ENCODE results near the gene POLR1B.

POLR1B gene

DNA sequence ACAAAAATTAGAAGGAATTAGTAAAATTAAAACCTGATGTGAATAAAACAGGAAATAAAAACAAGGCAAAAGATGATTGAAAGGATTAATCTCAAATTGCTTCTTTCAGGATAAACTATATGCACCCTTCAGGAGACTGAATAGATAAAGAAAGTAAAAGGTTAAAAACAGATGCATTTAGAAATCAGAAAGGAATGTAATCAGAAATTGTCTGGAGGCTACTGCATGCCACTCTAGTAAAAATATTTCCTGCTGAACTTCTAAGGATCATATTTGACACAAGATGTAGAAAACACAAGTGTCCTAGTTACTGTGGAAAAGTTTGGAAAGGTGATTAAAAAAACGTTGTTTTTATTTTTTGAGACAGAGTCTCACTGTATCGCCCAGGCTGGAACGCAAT, 58.4 kb downstream of the POLR1B start:
- no peak overlapping the region for H3K4me3 ChIP-seq (ENCODE audit: low read depth, low read length)
- no peak for DNase-seq (ENCODE audit: low read depth)
- TF ChIP-seq, protein P1, sequence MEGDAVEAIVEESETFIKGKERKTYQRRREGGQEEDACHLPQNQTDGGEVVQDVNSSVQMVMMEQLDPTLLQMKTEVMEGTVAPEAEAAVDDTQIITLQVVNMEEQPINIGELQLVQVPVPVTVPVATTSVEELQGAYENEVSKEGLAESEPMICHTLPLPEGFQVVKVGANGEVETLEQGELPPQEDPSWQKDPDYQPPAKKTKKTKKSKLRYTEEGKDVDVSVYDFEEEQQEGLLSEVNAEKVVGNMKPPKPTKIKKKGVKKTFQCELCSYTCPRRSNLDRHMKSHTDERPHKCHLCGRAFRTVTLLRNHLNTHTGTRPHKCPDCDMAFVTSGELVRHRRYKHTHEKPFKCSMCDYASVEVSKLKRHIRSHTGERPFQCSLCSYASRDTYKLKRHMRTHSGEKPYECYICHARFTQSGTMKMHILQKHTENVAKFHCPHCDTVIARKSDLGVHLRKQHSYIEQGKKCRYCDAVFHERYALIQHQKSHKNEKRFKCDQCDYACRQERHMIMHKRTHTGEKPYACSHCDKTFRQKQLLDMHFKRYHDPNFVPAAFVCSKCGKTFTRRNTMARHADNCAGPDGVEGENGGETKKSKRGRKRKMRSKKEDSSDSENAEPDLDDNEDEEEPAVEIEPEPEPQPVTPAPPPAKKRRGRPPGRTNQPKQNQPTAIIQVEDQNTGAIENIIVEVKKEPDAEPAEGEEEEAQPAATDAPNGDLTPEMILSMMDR (IDR thresholded peaks at IDR 0.05; ENCODE audit: insufficient read depth, low read depth, low read length, missing control alignments): no peak

DNA sequence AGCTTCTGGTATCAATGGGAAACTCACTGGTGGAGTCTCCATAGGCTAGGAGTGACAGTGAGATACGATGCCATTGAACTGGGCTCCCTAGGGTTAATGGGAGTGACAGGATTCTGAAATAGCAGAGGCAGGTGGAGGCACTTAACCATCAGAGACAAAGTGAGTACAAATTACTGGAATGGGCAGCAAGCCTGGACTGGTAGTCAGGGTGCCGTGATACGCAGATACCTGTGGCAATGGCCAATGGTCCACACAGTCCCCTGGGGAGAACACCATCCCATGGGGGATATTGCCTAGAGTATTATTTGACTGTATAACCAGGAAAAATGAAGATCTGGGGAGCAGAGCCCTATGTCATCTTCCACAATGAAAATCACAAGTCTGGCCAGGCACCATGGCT, 59.5 kb downstream of the POLR1B start:
- TF ChIP-seq, protein P1 (IDR thresholded peaks at IDR 0.05; ENCODE audit: insufficient read depth, low read depth, low read length, missing control alignments): no peak
- DNase-seq (ENCODE audit: low read depth): no peak
- H3K4me3 ChIP-seq (ENCODE audit: low read depth, low read length): no peak overlapping the region

DNA sequence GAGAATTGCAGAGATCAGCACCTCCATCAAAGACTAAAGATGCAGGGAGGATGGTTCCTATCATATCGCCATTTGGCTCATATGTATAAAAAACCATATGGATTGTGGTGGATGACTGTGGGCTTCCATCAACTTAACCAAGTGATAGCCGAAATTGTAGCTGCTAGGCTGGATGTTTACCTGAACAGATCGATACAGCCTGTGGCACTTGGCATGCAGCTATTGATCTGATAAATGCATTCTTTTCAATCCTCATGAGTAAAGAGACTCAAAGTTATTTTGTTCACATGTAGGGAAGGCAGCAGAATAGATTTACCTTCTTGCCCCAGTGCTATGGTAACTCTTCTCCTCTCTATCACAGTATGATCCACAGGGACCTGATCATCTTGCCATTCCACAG, 60.7 kb downstream of the POLR1B start:
- H3K4me3 ChIP-seq (ENCODE audit: low read depth, low read length): no peak overlapping the region
- DNase-seq (ENCODE audit: low read depth): no peak
- TF ChIP-seq, protein P1 (IDR thresholded peaks at IDR 0.05; ENCODE audit: insufficient read depth, low read depth, low read length, missing control alignments): no peak

DNA sequence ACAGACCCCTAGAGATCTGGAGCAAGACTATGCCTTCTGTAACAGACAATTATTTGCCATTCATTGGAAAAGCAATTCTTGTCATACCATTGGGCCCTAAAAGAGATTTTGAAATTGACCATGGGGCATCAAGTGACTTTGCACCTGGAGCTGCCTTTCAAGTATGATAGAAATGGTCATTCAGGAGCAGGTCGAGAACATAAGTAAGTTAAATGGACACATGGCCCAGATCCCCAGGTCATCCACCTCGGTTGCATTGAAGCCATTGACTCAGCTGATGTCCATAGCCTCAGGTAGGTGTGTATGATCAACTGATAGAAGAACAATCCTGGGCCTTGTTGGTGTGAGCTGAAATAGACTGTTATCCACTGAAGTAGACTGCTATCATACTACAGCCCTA, 61.5 kb downstream of the POLR1B start:
- no peak for DNase-seq (ENCODE audit: low read depth)
- TF ChIP-seq, protein P1 (IDR thresholded peaks at IDR 0.05; ENCODE audit: insufficient read depth, low read depth, low read length, missing control alignments): no peak
- H3K4me3 ChIP-seq (ENCODE audit: low read depth, low read length): no peak overlapping the region

DNA sequence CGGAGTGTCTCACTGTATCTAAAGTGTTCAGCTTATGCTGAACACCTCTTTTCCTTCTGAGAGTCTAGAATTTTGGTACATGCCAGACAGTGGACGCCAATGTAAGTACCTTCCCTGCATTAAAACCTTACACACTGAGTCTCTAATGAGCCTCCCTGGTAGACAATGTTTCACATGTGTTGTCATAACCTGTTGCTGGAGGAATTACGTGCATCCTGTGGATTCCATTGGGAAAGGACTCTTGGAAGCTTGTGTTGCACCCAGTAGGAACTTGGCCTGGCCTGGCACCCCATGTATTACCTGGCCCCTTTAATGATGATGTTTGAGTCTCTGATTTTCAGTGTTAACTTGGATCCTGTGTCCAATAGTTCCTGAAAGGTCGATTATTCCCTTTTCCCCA, 62.7 kb downstream of the POLR1B start:
- no peak for DNase-seq (ENCODE audit: low read depth)
- no peak overlapping the region for H3K4me3 ChIP-seq (ENCODE audit: low read depth, low read length)
- TF ChIP-seq, protein P1 (IDR thresholded peaks at IDR 0.05; ENCODE audit: insufficient read depth, low read depth, low read length, missing control alignments): no peak

DNA sequence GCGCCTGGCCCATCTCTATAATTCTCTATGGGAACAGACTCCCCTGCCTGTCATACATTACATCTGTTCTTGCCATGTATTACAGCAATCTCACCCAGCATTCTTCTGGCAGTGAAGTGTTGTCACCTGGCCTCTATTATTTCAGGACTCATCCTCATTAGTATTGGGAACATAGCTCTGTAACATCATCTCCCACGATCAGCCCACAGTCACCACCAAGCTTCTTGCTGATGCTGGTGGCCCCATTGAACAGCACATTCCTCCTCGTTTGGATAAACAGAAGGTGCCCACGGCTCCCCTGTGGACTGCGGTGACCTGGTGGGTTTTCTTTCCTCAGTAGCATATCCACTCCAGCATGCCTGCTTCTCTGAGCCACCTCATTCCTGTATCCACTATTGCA, 63.7 kb downstream of the POLR1B start:
- TF ChIP-seq, protein P1 (IDR thresholded peaks at IDR 0.05; ENCODE audit: insufficient read depth, low read depth, low read length, missing control alignments): no peak
- H3K4me3 ChIP-seq (ENCODE audit: low read depth, low read length): no peak overlapping the region
- no peak for DNase-seq (ENCODE audit: low read depth)

DNA sequence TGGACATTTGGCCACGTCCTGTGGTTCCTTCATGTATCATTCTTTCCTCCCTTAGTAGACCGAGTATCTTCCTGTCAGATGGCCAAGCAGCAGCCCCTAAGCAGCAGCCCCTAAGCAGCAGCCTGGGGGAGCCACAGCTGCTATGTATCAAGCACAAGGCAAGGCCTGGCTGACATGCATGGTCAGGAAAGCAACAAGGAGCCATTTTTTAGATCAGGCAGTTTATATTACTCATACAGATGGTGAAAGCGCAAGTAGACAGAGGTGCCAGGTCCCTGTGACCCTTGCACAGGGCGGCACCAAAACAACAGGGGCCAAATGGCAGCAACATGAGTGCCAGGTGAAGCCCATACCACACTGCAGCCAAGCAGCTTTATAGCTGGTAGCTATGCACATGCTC, 64.3 kb downstream of the POLR1B start:
- no peak overlapping the region for H3K4me3 ChIP-seq (ENCODE audit: low read depth, low read length)
- TF ChIP-seq, protein P1 (IDR thresholded peaks at IDR 0.05; ENCODE audit: insufficient read depth, low read depth, low read length, missing control alignments): no peak
- DNase-seq (ENCODE audit: low read depth): no peak
